Epithelial cell of esophagus (primary cell): Measurements from ENCODE around the gene TSR1.

Source experiments
- DNase-seq: peaks from one replicate; pipeline ENCODE4 v3.0.0; 2010; ENCODE audit warnings: low read depth
- H3K4me3 ChIP-seq: 2 replicates; pipeline ENCODE4 v1.5.1; 2011; ENCODE audit warnings: mild to moderate bottlenecking, low read length, control low read depth
- TF ChIP-seq, protein P1 (sequence below): IDR thresholded peaks from 2 replicates; pipeline ENCODE4 v1.5.1; 2011; ENCODE audit warnings: low read depth, mild to moderate bottlenecking, low read length, control low read depth, inconsistent platforms; ENCODE audit not compliant: insufficient read depth; ENCODE audit errors: missing control alignments

Gene TSR1

GRCh38 chr17:2336215-2336851 is at the start of gene TSR1:
TSR1 (minus strand) TSS chr17:2336457; CDS start chr17:2336427, 30 bp downstream.
- TF ChIP-seq, protein P1, sequence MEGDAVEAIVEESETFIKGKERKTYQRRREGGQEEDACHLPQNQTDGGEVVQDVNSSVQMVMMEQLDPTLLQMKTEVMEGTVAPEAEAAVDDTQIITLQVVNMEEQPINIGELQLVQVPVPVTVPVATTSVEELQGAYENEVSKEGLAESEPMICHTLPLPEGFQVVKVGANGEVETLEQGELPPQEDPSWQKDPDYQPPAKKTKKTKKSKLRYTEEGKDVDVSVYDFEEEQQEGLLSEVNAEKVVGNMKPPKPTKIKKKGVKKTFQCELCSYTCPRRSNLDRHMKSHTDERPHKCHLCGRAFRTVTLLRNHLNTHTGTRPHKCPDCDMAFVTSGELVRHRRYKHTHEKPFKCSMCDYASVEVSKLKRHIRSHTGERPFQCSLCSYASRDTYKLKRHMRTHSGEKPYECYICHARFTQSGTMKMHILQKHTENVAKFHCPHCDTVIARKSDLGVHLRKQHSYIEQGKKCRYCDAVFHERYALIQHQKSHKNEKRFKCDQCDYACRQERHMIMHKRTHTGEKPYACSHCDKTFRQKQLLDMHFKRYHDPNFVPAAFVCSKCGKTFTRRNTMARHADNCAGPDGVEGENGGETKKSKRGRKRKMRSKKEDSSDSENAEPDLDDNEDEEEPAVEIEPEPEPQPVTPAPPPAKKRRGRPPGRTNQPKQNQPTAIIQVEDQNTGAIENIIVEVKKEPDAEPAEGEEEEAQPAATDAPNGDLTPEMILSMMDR = peak; percentile 23
- H3K4me3 ChIP-seq = peak within 1 kb of the TSS; percentile 99
- peak; percentile 93 for DNase-seq

GRCh38 chr17:2385240-2386210 is 49.3 kb upstream of the TSR1 start:
- TF ChIP-seq, protein P1 = no peak
- DNase-seq = no peak
- H3K4me3 ChIP-seq = no peak overlapping the region

GRCh38 chr17:2384439-2385127 is 48.3 kb upstream of the TSR1 start:
- DNase-seq = no peak
- TF ChIP-seq, protein P1 = no peak
- no peak overlapping the region for H3K4me3 ChIP-seq

GRCh38 chr17:2383628-2384167 is 47.4 kb upstream of the TSR1 start:
- TF ChIP-seq, protein P1 = no peak
- no peak for DNase-seq
- H3K4me3 ChIP-seq = no peak overlapping the region

DNA sequence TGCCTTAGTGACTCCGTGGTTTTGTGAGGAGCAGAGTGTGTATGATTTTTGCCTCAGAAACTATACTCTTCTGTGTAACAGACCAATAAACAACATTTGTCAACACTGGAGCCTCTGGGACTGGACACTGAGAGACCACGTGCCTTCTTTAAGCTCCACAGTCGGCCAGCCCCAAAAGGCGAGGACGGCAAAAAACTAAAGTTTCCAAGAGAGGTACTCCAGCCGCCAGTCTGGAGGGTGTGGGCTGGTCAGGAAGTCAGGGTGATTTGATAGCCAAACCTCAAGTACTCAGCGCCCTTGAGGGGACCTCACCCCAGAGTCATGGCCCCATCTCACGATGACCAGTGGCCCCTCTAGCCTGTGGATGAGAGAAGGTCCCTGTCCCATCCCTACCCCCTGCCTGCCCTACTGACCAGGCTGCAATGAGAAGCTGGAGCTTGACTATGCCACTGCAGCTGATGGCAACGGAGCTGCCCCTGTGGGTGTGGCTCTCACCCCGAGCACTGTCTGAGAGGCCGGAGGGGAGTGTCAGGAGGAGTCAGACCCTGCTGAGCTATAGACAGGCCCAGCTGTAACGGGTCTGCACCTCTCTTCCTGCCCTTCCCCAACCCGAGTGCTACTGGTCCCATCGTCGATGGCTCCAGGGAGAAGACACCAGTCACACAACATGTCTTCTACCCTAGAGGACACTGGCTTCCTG is 44.8 kb upstream of the TSR1 start:
- TF ChIP-seq, protein P1 = no peak
- no peak overlapping the region for H3K4me3 ChIP-seq
- no peak for DNase-seq

DNA sequence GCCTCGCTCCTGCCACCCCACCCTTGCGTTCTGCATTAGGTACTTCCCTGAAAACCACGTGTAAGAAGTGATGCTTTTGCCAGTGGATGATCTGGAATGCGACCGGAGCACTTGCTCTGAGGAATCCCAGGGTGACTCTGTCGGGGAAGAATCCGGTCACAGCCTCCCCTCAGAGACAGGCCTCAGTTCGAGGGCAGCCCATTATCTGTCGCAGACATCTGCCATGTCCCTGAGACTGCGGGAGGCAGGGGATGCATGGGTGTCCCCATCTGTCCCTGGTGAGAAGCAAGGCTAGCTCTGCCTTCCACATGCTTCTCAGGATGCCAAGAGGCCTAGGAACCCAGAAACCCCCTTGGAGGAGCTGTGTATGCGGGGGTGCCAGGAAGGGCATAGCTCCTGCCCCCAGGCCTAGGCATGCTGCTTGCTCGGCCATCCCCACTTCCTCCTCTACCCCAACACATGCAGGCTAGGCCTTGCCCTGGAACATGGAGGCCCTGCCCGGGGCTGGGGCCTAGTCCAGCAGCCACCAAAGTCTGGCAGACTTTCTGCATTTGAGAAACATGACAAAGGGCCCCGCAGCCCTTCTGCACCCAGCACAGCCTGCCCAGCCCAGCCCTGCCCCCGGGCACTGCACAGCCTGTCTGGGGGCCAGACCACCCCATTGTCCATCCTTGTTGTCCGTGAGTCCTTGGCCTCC is 44.1 kb upstream of the TSR1 start:
- TF ChIP-seq, protein P1 = no peak
- H3K4me3 ChIP-seq = no peak overlapping the region
- no peak for DNase-seq
